Tibial artery (tissue), 4 donors: ENCODE data around the gene APOL2.

Experiments
- DNase-seq, 2 donors: peaks; one replicate each; pipeline ENCODE4 v3.0.0-alpha.2; 2019
- H3K27ac ChIP-seq, 2 donors: fragments of 200-600 bp; sonication (generic) in 1 of 2; 1 replicate in 1 of 2; 2 replicates in 1 of 2; pipeline ENCODE4 v1.5.1; 2018 to 2019; ENCODE audit warnings: mild to moderate bottlenecking in 1 of 2
- H3K27me3 ChIP-seq, 2 donors: fragments of 200-600 bp; sonication (generic) in 1 of 2; one replicate each; pipeline versions ENCODE4 v1.5.1 to v1.6.0; 2016 to 2019
- H3K36me3 ChIP-seq, 3 donors: fragments of 200-600 bp; sonication (generic) in 2 of 3; one replicate each; pipeline ENCODE4 v1.5.1; 2016 to 2019; ENCODE audit warnings: mild to moderate bottlenecking in 2 of 3
- H3K4me1 ChIP-seq, 4 donors: fragments of 200-600 bp; sonication (generic) in 2 of 4; 1 replicate in 3 of 4; 2 replicates in 1 of 4; pipeline ENCODE4 v1.5.1; 2016 to 2019
- H3K4me3 ChIP-seq, 2 donors: fragments of 200-600 bp; sonication (generic) in 1 of 2; 1 replicate in 1 of 2; 2 replicates in 1 of 2; pipeline ENCODE4 v1.5.1; 2018 to 2019; ENCODE audit warnings: mild to moderate bottlenecking in 2 of 2
- H3K9me3 ChIP-seq, 3 donors: fragments of 200-600 bp; sonication (generic) in 1 of 3; one replicate each; pipeline ENCODE4 v1.5.1; 2016 to 2019
- intact Hi-C: fragments of 100-400 bp; cut with DNase I; formaldehyde crosslinking; loops from one replicate; pipeline ENCODE4 v1.15.0; 2023; ENCODE audit warnings: low total_unique reads
- TF ChIP-seq, protein P1 (sequence below), 2 experiments: fragments of 200-600 bp in 1 of 2; fragments of 450-650 bp in 1 of 2; IDR thresholded peaks; one replicate each; pipeline ENCODE4 v1.5.1; 2017 to 2019; ENCODE audit warnings: antibody characterized with exemption in 2 of 2, mild to moderate bottlenecking in 1 of 2, moderate library complexity in 1 of 2

The APOL2 gene

DNA sequence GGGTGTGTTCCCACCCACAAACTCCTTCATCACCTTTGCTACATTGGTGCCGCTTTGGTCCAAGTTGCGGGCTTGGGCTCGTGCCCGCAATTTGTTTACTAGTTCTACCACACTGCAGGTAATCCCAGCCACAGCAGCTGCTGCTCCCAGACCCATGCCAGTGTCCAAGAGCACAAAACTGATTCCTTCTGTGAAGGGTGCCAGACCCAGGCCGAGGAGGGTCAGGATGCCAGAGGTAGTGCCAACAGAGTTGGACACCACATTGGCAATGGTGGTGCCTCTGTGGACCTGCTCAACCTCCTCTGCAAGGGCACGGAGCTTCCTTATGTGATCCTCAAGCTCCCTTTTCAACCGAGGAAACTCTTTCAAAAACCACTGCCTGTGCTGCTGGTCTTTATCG is 11.5 kb downstream of the APOL2 start:
- H3K36me3 ChIP-seq = peaks cover 39 to 73% (median 54%) of the 10 kb centered on the region in 3 donors

GRCh38 chr22:36227396-36227795 is 11.9 kb downstream of the APOL2 start:
- peaks cover 35 to 69% (median 50%) of the 10 kb centered on the region in 3 donors for H3K36me3 ChIP-seq
- H3K9me3 ChIP-seq = no peaks in the 10 kb centered on the region
- no peak for DNase-seq
- TF ChIP-seq, protein P1, sequence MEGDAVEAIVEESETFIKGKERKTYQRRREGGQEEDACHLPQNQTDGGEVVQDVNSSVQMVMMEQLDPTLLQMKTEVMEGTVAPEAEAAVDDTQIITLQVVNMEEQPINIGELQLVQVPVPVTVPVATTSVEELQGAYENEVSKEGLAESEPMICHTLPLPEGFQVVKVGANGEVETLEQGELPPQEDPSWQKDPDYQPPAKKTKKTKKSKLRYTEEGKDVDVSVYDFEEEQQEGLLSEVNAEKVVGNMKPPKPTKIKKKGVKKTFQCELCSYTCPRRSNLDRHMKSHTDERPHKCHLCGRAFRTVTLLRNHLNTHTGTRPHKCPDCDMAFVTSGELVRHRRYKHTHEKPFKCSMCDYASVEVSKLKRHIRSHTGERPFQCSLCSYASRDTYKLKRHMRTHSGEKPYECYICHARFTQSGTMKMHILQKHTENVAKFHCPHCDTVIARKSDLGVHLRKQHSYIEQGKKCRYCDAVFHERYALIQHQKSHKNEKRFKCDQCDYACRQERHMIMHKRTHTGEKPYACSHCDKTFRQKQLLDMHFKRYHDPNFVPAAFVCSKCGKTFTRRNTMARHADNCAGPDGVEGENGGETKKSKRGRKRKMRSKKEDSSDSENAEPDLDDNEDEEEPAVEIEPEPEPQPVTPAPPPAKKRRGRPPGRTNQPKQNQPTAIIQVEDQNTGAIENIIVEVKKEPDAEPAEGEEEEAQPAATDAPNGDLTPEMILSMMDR (IDR thresholded peaks at IDR 0.05) = no peak
- H3K4me3 ChIP-seq = no peak overlapping the region
- intact Hi-C loops = no loop called here
- H3K4me1 ChIP-seq = no peaks in the 10 kb centered on the region
- no peaks in the 10 kb centered on the region for H3K27me3 ChIP-seq
- H3K27ac ChIP-seq = no peak overlapping the region

More for the DNA sequence above, 11.5 kb downstream of the APOL2 start:
- Histone ChIP-seq H3K27ac (no peak overlapping the region), H3K4me3 (no peak overlapping the region), H3K9me3 (no peaks in the 10 kb centered on the region), H3K27me3 (no peaks in the 10 kb centered on the region), H3K4me1 (no peaks in the 10 kb centered on the region)
- no peak for DNase-seq
- TF ChIP-seq, protein P1 (IDR thresholded peaks at IDR 0.05) = no peak
- intact Hi-C loops = no loop called here

DNA sequence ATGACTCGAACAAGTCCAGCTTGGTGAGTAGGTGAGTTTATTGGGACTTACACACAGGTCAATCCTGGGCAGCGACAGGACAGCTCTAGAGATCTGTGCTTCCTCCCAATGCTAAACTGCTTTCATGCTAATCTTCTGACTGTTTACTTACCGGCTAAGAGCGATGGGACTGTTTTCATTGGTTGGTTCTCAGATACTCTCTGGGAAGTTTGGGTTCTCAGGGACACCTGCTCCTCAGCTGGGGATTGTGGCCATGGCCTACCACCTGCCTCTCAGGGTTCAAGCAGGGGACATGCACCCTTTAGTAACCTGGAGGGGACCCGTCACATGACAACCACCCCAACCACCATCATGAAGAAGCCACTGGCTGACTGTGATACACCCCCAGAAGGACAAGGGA is 13.1 kb downstream of the APOL2 start:
- intact Hi-C loops = no loop called here
- TF ChIP-seq, protein P1 (IDR thresholded peaks at IDR 0.05) = no peak
- H3K27ac ChIP-seq = no peak overlapping the region
- peaks cover 27 to 57% (median 38%) of the 10 kb centered on the region in 3 donors for H3K36me3 ChIP-seq
- no peaks in the 10 kb centered on the region for H3K27me3 ChIP-seq
- no peak for DNase-seq
- no peak overlapping the region for H3K4me3 ChIP-seq
- H3K4me1 ChIP-seq = peaks cover 0 to 4% (median 1%) of the 10 kb centered on the region in 4 donors
- no peaks in the 10 kb centered on the region for H3K9me3 ChIP-seq

DNA sequence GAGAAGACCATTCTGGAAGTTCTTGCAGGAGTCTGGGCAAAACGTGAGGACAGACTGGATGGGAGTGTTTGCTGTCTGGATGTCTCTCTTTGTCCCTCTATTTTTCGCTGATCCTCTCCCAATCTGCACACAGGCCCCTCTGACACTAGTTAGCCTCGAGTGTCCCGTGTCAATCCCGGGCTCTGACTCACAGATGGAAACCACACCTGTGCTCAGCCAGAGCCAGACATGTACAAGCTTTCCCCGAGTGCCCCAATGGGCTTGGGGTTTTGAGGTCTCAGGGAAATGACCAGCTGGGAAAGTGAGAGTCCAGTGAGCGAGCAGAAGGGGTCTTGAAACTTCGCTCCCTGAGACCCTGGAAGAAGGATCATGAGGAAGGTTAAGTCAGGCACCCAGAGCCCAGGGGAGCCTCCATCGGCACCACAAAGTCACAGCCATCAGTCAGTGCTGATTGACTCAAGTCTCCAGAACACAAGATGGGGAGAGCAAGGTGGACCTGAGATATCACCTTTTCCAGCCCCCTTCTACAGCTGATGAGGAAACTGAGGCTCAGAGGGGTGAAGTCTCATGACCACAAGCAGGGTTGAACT is 13.9 kb downstream of the APOL2 start:
- no peak for DNase-seq
- H3K27me3 ChIP-seq = no peaks in the 10 kb centered on the region
- peaks cover 19 to 50% (median 30%) of the 10 kb centered on the region in 3 donors for H3K36me3 ChIP-seq
- no peak overlapping the region for H3K4me3 ChIP-seq
- intact Hi-C loops = no loop called here
- no peak overlapping the region for H3K27ac ChIP-seq
- no peaks in the 10 kb centered on the region for H3K9me3 ChIP-seq
- H3K4me1 ChIP-seq = peaks cover 0 to 4% (median 1%) of the 10 kb centered on the region in 4 donors
- TF ChIP-seq, protein P1 (IDR thresholded peaks at IDR 0.05) = no peak

DNA sequence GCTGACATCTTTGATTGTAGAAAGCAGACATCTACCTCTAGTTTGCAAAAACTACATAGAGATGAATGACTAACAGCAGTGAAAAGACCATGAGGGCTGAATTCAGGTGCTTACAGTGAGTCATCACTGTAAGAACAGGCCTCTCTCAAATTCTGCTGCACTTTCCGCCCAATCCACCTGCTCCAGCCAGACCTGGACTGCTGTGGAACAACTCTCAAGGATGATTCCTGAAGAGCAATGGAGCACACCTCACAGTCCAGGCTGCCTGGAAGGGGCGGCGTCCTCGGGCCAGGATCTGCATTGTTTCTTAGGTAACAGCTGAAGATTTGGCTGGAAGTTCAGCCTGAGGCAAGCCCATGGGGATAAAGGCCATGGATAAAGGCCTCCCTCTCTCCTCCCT is 15.1 kb downstream of the APOL2 start:
- intact Hi-C loops = no loop called here
- DNase-seq = no peak
- Histone ChIP-seq H3K9me3 (no peaks in the 10 kb centered on the region), H3K36me3 (peaks cover 14 to 38% (median 20%) of the 10 kb centered on the region in 3 donors), H3K27ac (no peak overlapping the region), H3K4me1 (peaks cover 0 to 4% (median 1%) of the 10 kb centered on the region in 4 donors), H3K27me3 (no peaks in the 10 kb centered on the region), H3K4me3 (no peak overlapping the region)
- TF ChIP-seq, protein P1 (IDR thresholded peaks at IDR 0.05) = no peak
